HepG2 (cell line): ENCODE measurements around the gene RRBP1. TPM values are rescaled to one million over a fixed set of nuclear protein-coding genes. Genes with fewer than 3 reads are reported as not detected.

Experiments
- CENPBD1 ChIP-seq: sonication (generic); formaldehyde crosslinking; IDR thresholded peaks from 2 replicates; pipeline ENCODE4 v1.8.0; 2022; ENCODE audit warnings: missing genetic modification reagents, low read depth, mild to moderate bottlenecking, borderline replicate concordance
- CHD4 ChIP-seq: fragments of 200-600 bp; sonication (generic); IDR thresholded peaks from 2 replicates; pipeline ENCODE4 v1.7.0; 2017; ENCODE audit warnings: mild to moderate bottlenecking, low read length, borderline replicate concordance
- DNMT1 ChIP-seq: sonication (generic); formaldehyde crosslinking; IDR thresholded peaks from 2 replicates; pipeline ENCODE4 v1.5.1; 2020; ENCODE audit warnings: mild to moderate bottlenecking, missing genetic modification reagents
- EEA1 ChIP-seq: sonication (generic); formaldehyde crosslinking; IDR thresholded peaks from 2 replicates; pipeline ENCODE4 v1.5.1; 2020; ENCODE audit warnings: mild to moderate bottlenecking, missing genetic modification reagents, borderline replicate concordance
- FOXC1 ChIP-seq: sonication (generic); formaldehyde crosslinking; IDR thresholded peaks from 2 replicates; pipeline ENCODE4 v1.8.0; 2022; ENCODE audit warnings: mild to moderate bottlenecking, missing genetic modification reagents, borderline replicate concordance
- GABPB1 ChIP-seq: IDR thresholded peaks from 2 replicates; pipeline ENCODE4 v1.6.1; 2016; ENCODE audit warnings: mild to moderate bottlenecking, missing genetic modification reagents, moderate library complexity, missing compliant biosample characterization
- HIVEP1 ChIP-seq: sonication (generic); formaldehyde crosslinking; IDR thresholded peaks from 2 replicates; pipeline ENCODE4 v1.4.0; 2020; ENCODE audit warnings: mild to moderate bottlenecking, missing genetic modification reagents
- NR0B2 ChIP-seq: sonication (generic); formaldehyde crosslinking; IDR thresholded peaks from 2 replicates; pipeline ENCODE4 v1.4.0; 2020; ENCODE audit warnings: mild to moderate bottlenecking, missing genetic modification reagents
- PRDM4 ChIP-seq: sonication (generic); formaldehyde crosslinking; IDR thresholded peaks from 2 replicates; pipeline ENCODE4 v1.9.0; 2021; ENCODE audit warnings: missing genetic modification reagents, borderline replicate concordance
- RBM22 ChIP-seq: fragments of 200-400 bp; formaldehyde crosslinking; optimal IDR thresholded peaks from 2 replicates; pipeline ENCODE3; 2017; ENCODE audit warnings: mild to moderate bottlenecking, low read length, moderate library complexity
- RBM39 ChIP-seq: fragments of 200-400 bp; formaldehyde crosslinking; IDR thresholded peaks from one replicate; pipeline ENCODE4 v1.6.1; 2018; ENCODE audit warnings: antibody characterized with exemption, mild to moderate bottlenecking, low read depth, low read length; ENCODE audit not compliant: poor library complexity, severe bottlenecking
- SPEN ChIP-seq: sonication (generic); formaldehyde crosslinking; IDR thresholded peaks from 2 replicates; pipeline ENCODE4 v1.5.1; 2020; ENCODE audit warnings: low read depth, mild to moderate bottlenecking, missing genetic modification reagents
- TEAD3 ChIP-seq: optimal IDR thresholded peaks from 2 replicates; pipeline ENCODE3; 2016; ENCODE audit warnings: borderline replicate concordance
- ZBTB38 ChIP-seq: sonication (generic); formaldehyde crosslinking; IDR thresholded peaks from 2 replicates; pipeline ENCODE4 v1.5.1; 2020; ENCODE audit warnings: mild to moderate bottlenecking, missing genetic modification reagents
- ZBTB39 ChIP-seq: sonication (generic); formaldehyde crosslinking; IDR thresholded peaks from 2 replicates; pipeline ENCODE4 v1.5.0; 2020; ENCODE audit warnings: missing genetic modification reagents
- ZSCAN12 ChIP-seq: sonication (generic); formaldehyde crosslinking; IDR thresholded peaks from 2 replicates; pipeline ENCODE4 v1.9.0; 2021; ENCODE audit warnings: mild to moderate bottlenecking, missing genetic modification reagents
- polyA plus RNA-seq, 8 experiments: library from polyadenylated mRNA; depleted of rRNA in 3 of 8; stranded (reverse) in 7 of 8; unstranded in 1 of 8; fragments of >200 nt; fragmentation: Illumina TruSeq in 4 of 8; extraction: Trizol in 4 of 8; gene quantifications; 2 replicates each; pipeline versions ENCODE4 v1.2.1 to v1.2.3, GENCODE V29; 2011 to 2016; ENCODE audit warnings: low read depth in 4 of 8, missing spikeins in 1 of 8, mixed read lengths in 1 of 8; ENCODE audit not compliant: insufficient read depth in 1 of 8
- total RNA-seq, 5 experiments: library from RNA; depleted of rRNA; stranded (reverse); fragments of >200 nt; fragmentation: Illumina TruSeq; extraction: Trizol; gene quantifications; 2 replicates each; pipeline ENCODE4 v1.2.3, GENCODE V29; 2016; ENCODE audit warnings: low read depth in 1 of 5

RRBP1 gene
- total and polyA plus RNA-seq, 2 of the 13 experiments (the other 11 are each of a cell fraction or from before 2014, with no cell fraction given): 150 to 222 TPM

GRCh38 chr20:17624551-17625245, 57.3 kb downstream of the RRBP1 start (continued):
- TF ChIP-seq DNMT1 (CRISPR knock-in tag) (0 out of 2 replicates have a peak, but pooled peaks have one; percentile 26), ZSCAN12 (CRISPR knock-in tag) (no peak), RBM39 (peak; percentile 47), ZBTB38 (peak; percentile 3; the same call in 1 of the 2 replicates), CHD4 (no peak), FOXC1 (CRISPR knock-in tag) (no peak), NR0B2 (CRISPR knock-in tag) (0 out of 2 replicates have a peak, but pooled peaks have one; percentile 26), PRDM4 (CRISPR knock-in tag) (no peak), HIVEP1 (0 out of 2 replicates have a peak, but pooled peaks have one; percentile 24), EEA1 (CRISPR knock-in tag) (peak; percentile 82; the same call in 1 of the 2 replicates), RBM22 (peak; percentile 36), TEAD3 (peak; percentile 13), GABPB1 (CRISPR knock-in tag) (no peak), ZBTB39 (CRISPR knock-in tag) (no peak), SPEN (CRISPR knock-in tag) (0 out of 2 replicates have a peak, but pooled peaks have one; percentile 19), CENPBD1 (CRISPR knock-in tag) (no peak)
